RWPE1 (cell line): ENCODE results near the gene CCDC83.
"Not testable (repeated sequence)": the region's sequence is repeated elsewhere in the genome, so short reads cannot be mapped to it uniquely, and the experiment has no call there.

ENCODE experiments used
- CTCF ChIA-PET: fragments of 350-600 bp; sonication (Branson Sonifier 250); formaldehyde crosslinking; extraction: SDS; loops from one replicate; lab custom pipeline; 2021; lab: Yijun Ruan, JAX
- POLR2A ChIA-PET: fragments of 400-600 bp; formaldehyde crosslinking; extraction: SDS; loops from one replicate; lab custom pipeline; 2020; ENCODE audit warnings: antibody characterized with exemption; ENCODE audit not compliant: low non-redundant PET; lab: Yijun Ruan, JAX
- DNase-seq: peaks from one replicate; pipeline ENCODE4 v3.0.0; 2012; ENCODE audit warnings: low spot score
- H3K27ac ChIP-seq: fragments of 450-650 bp; 2 replicates; pipeline ENCODE4 v1.5.1; 2017
- CTCF ChIP-seq: fragments of 450-650 bp; conservative IDR thresholded peaks from 2 replicates; pipeline ENCODE4 v1.5.1; 2017; ENCODE audit warnings: low read depth, mild to moderate bottlenecking

CCDC83 gene

GRCh38 chr11:85922367-85922766, 67.2 kb downstream of the CCDC83 start:
- ChIA-PET CTCF (no interaction called here), POLR2A (no interaction called here)
- no peak for DNase-seq
- no peak overlapping the region for H3K27ac ChIP-seq
- TF ChIP-seq CTCF: no peak

DNA sequence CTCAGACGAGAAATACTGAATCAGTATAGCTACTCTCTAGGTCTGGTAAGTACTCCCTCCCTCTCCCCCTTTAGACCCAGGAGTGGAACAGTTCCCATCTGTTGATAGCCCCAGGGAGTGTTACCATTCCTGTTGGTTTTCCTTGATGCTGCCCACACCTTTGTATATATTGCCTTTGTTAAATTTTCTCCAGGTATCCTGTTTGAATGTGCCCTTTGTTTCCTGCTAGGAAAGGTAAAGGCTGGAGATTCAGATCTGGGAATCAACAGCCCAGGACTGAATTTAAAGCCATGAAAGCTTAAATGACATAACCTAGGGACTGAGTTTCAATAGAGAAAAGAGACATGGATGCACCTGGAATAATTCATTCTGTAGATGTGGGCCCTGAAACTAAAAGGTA, 68.3 kb downstream of the CCDC83 start:
- CTCF ChIA-PET: interaction anchor here (0.6 kb wide), 2 partner anchors 71 to 211 kb away, joined by 3 read pairs; no protein-coding TSS in a partner anchor
- POLR2A ChIA-PET: no interaction called here
- DNase-seq: no peak
- H3K27ac ChIP-seq: no peak overlapping the region
- TF ChIP-seq CTCF: no peak

- H3K27ac ChIP-seq, POLR2A ChIA-PET, DNase-seq, CTCF ChIA-PET: not testable (repeated sequence)
Measured at GRCh38 chr11:85926653-85927214, 71.6 kb downstream of the CCDC83 start.

DNA sequence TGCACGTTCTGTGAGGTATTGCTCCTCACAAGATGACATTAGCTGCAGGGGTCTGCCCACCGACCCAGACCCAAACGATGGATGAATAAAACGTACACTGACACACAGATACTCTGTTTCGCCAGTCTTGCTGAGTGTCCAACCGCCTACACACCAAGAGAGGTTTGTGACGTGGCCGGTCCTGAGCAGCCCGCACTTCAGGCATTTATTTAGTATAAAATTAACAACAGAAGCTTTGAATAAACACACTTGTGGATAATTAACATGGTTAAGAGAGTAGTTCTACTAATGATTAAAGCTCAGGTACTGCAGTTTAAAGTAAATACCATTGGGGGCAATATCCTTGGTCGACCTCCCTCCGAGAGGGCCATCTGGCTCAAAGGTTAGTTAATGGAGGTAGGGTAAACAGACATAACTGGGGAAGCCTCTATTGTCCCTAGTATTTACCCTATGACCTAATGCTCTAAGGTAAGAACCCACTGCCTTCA, 75.7 kb downstream of the CCDC83 start:
- ChIA-PET CTCF (no interaction called here), POLR2A (no interaction called here)
- TF ChIP-seq CTCF: no peak
- DNase-seq: no peak
- H3K27ac ChIP-seq: no peak overlapping the region

- H3K27ac ChIP-seq: no peak overlapping the region
- no peak for TF ChIP-seq CTCF
Measured at GRCh38 chr11:85934596-85935169, 79.5 kb downstream of the CCDC83 start.

DNA sequence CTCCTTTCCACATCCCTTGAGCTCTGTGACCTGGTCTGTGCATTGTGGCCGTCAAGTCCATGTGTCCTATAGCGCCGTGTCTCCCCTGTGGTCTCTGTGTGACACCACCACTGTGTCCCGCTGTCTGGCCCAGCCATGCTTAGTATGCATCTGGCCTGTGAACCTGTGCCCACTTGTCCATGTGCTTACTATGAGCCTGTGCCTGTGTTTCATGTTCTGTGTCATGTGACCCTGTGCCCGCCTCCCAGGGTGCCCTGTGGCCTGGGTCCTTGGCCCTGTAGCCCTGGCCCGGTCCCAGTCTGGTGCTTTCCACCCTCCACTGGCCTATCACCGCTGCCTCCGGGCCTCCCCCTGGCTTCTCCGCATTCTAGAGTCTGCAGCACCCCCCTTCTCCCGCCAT, 80.6 kb downstream of the CCDC83 start:
- CTCF ChIA-PET: no interaction called here
- no peak overlapping the region for H3K27ac ChIP-seq
- no peak for DNase-seq
- POLR2A ChIA-PET: no interaction called here
- no peak for TF ChIP-seq CTCF

More at GRCh38 chr11:85934596-85935169, 79.5 kb downstream of the CCDC83 start:
- DNase-seq: no peak
- ChIA-PET CTCF (no interaction called here), POLR2A (no interaction called here)

- TF ChIP-seq CTCF: no peak
- CTCF ChIA-PET: no interaction called here
- POLR2A ChIA-PET: no interaction called here
- no peak overlapping the region for H3K27ac ChIP-seq
- no peak for DNase-seq
Measured at GRCh38 chr11:85937835-85938234, 82.7 kb downstream of the CCDC83 start.
